ENCODE data around the gene LY6G6F. TPM values are rescaled to one million over a fixed set of nuclear protein-coding genes. Genes with fewer than 3 reads are reported as not detected.

The LY6G6F gene, protein sequence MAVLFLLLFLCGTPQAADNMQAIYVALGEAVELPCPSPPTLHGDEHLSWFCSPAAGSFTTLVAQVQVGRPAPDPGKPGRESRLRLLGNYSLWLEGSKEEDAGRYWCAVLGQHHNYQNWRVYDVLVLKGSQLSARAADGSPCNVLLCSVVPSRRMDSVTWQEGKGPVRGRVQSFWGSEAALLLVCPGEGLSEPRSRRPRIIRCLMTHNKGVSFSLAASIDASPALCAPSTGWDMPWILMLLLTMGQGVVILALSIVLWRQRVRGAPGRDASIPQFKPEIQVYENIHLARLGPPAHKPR
- total RNA-seq (2016; rRNA removed; fragmentation: Illumina TruSeq; extraction: Trizol) = not detected in 2 replicates
- not detected in 2 replicates for total RNA-seq (2016; cell fraction: cytosol; rRNA removed; fragmentation: Illumina TruSeq; extraction: Trizol; ENCODE audit: low read depth)
- not detected in 2 replicates for total RNA-seq (2016; cell fraction: insoluble cytoplasmic fraction; rRNA removed; fragmentation: Illumina TruSeq; extraction: Trizol)
- not detected in 2 replicates for total RNA-seq (2016; cell fraction: membrane; rRNA removed; fragmentation: Illumina TruSeq; extraction: Trizol)
- total RNA-seq (2016; cell fraction: nucleus; rRNA removed; fragmentation: Illumina TruSeq; extraction: Trizol) = not detected in 2 replicates
- not detected in 2 replicates for polyA plus RNA-seq (2011; rRNA removed)
- not detected in 2 replicates for polyA plus RNA-seq (2011; cell fraction: cytosol; rRNA removed)
- not detected in 2 replicates for polyA plus RNA-seq (2011; cell fraction: nucleus; rRNA removed)
- polyA plus RNA-seq (2012) = not detected in 2 replicates
- not detected in 2 replicates for polyA plus RNA-seq (2016; cell fraction: cytosol; fragmentation: Illumina TruSeq; extraction: Trizol; ENCODE audit: low read depth)
- polyA plus RNA-seq (2016; cell fraction: insoluble cytoplasmic fraction; fragmentation: Illumina TruSeq; extraction: Trizol; ENCODE audit: low read depth) = not detected in 2 replicates
- not detected in 2 replicates for polyA plus RNA-seq (2016; cell fraction: membrane; fragmentation: Illumina TruSeq; extraction: Trizol; ENCODE audit: low read depth)
- polyA plus RNA-seq (2016; cell fraction: nucleus; fragmentation: Illumina TruSeq; extraction: Trizol; ENCODE audit: insufficient read depth, low read depth) = not detected in 2 replicates
- polyA minus RNA-seq (2011; rRNA and poly(A)+ RNA removed; ENCODE audit: low replicate concordance) = not detected in 2 replicates
- polyA minus RNA-seq (2011; cell fraction: cytosol; rRNA and poly(A)+ RNA removed) = not detected in 2 replicates
- not detected in 2 replicates for polyA minus RNA-seq (2011; cell fraction: nucleus; rRNA and poly(A)+ RNA removed)
- Bru-seq, nascent RNA = not detected
- percentile 24 among the genes with signal in this experiment for BruChase-seq, experiment 1, labeled RNA remaining after a 6-hour chase
- BruChase-seq, experiment 2, labeled RNA remaining after a 2-hour chase = not detected
- long read RNA-seq, experiment 1 = 0 reads
- long read RNA-seq, experiment 2 = 0 reads

DNA sequence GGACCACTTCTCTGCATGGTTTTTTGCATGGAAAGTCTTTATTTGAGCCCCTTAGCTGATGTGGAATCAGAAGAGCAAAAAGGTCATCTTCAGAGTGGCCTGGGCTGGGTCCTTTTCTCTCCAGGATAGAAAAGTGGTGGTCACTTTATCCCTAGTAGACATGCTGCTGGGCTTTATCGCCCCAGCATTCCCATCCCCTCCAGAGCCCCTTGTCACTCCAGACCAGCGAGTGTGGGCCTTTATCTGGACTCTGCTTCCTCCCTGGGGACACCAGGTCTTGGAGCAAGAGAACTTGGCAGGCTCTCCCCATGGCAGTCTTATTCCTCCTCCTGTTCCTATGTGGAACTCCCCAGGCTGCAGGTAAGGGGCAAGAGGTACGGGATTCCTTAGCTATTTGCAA, at the start of gene LY6G6F:
LY6G6F (plus strand) TSS at position 268 of the 400 bp plus-strand sequence; CDS start at position 309, 41 bp downstream.
- peaks cover 14% of the 10 kb centered on the region for H3K79me2 ChIP-seq (ENCODE audit: insufficient read depth, low read length)
- TF ChIP-seq EP300 (IDR thresholded peaks at IDR 0.05; ENCODE audit: low read depth in 2 of 2, low read length in 2 of 2) (no peak), EP300 (CRISPR knock-in tag; IDR thresholded peaks at IDR 0.05; ENCODE audit: borderline replicate concordance) (no peak), IRX3 (CRISPR knock-in tag; IDR thresholded peaks at IDR 0.05; ENCODE audit: borderline replicate concordance, low read depth) (no peak), KLF11 (CRISPR knock-in tag; IDR thresholded peaks at IDR 0.05) (no peak), JUN (CRISPR knock-in tag; IDR thresholded peaks at IDR 0.05) (no peak), ZNF331 (CRISPR knock-in tag; IDR thresholded peaks at IDR 0.05) (no peak), ZMYM2 (CRISPR knock-in tag; IDR thresholded peaks at IDR 0.05) (no peak), SAP130 (CRISPR knock-in tag; IDR thresholded peaks at IDR 0.05; ENCODE audit: low read depth) (no peak), GABPB1 (CRISPR knock-in tag; IDR thresholded peaks at IDR 0.05) (no peak), PHF5A (CRISPR knock-in tag; IDR thresholded peaks at IDR 0.05; ENCODE audit: low read depth, unreplicated experiment) (no peak), PITX1 (CRISPR knock-in tag; IDR thresholded peaks at IDR 0.05) (no peak), MTF1 (CRISPR knock-in tag; IDR thresholded peaks at IDR 0.05) (no peak)
- TF ChIP-seq, protein P1, sequence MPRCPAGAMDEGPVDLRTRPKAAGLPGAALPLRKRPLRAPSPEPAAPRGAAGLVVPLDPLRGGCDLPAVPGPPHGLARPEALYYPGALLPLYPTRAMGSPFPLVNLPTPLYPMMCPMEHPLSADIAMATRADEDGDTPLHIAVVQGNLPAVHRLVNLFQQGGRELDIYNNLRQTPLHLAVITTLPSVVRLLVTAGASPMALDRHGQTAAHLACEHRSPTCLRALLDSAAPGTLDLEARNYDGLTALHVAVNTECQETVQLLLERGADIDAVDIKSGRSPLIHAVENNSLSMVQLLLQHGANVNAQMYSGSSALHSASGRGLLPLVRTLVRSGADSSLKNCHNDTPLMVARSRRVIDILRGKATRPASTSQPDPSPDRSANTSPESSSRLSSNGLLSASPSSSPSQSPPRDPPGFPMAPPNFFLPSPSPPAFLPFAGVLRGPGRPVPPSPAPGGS (CRISPR knock-in tag; IDR thresholded peaks at IDR 0.05) = no peak
- TF ChIP-seq, protein P2, sequence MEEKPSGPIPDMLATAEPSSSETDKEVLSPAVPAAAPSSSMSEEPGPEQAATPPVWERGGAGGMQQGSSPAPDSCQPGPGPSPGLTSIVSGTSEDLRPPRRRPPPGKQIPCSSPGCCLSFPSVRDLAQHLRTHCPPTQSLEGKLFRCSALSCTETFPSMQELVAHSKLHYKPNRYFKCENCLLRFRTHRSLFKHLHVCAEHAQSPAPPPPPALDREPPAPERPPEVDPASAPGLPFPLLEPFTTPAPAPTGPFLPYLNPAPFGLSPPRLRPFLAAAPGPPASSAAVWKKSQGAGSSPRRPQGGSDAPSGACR (CRISPR knock-in tag; IDR thresholded peaks at IDR 0.05) = no peak
- DNase-seq (ENCODE audit: low spot score) (no peak), ATAC-seq (no peak), FAIRE-seq (no peak)
- BruUV-seq (replicated peaks) = no TSS peak
- no peaks in the 10 kb centered on the region for H4K20me1 ChIP-seq (ENCODE audit: insufficient read depth, low read length)
- 20% methylated on average over 3 of the region's 3 CpGs for WGBS (ENCODE audit: low lambda C conversion rate)
- in situ Hi-C loops (cut with HindIII; ENCODE audit: extremely low pct_ligation_motif_present, low pct_unique_long_range_greater_than_20kb) = no loop called here
- no peaks in the 10 kb centered on the region; a peak in 1 of 5 replicates for H3K36me3 ChIP-seq (replicated peaks in 1 of 2; ENCODE audit: control insufficient read depth in 1 of 2, insufficient read depth in 2 of 2, low read length in 2 of 2)
- H3K4me2 ChIP-seq (ENCODE audit: low read depth, low read length) = no peak within 1 kb of the TSS; the same call in 1 of the 2 replicates
- no peak within 1 kb of the TSS for H2AFZ ChIP-seq (ENCODE audit: low read length)
- peaks cover 25% of the 10 kb centered on the region for H3K4me1 ChIP-seq (ENCODE audit: insufficient read depth, low read length)
- ChIA-PET CTCF (ENCODE audit: low intra/inter-chr PET ratio, low total read pairs) (no interaction called here), POLR2A (interaction anchor here (0.7 to 1.1 kb wide), 2 partner anchors 30 to 957 kb away, joined by 3 to 5 read pairs; partner anchors contain the start of gene CLIC1)
- no peak within 1 kb of the TSS for H3K4me3 ChIP-seq (replicated peaks in 1 of 3; ENCODE audit: insufficient read depth in 1 of 3, low read depth in 2 of 3, low read length in 3 of 3)
- intact Hi-C loops (cut with micrococcal nuclease; ENCODE audit: unreplicated experiment) = no loop called here
- no peak within 1 kb of the TSS for H3K27ac ChIP-seq (ENCODE audit: extremely low read length, insufficient read depth, low read length)
- H3K9me3 ChIP-seq (ENCODE audit: low read length) = no peaks in the 10 kb centered on the region
- H3K9ac ChIP-seq (ENCODE audit: insufficient read depth, low read depth, low read length) = no peak within 1 kb of the TSS
- peaks cover 3 to 25% of the 10 kb centered on the region in 2 experiments; a peak in 3 of 5 replicates for H3K27me3 ChIP-seq (ENCODE audit: control insufficient read depth in 1 of 2, insufficient read depth in 2 of 2, low read length in 2 of 2)
